Spinal cord (tissue), 10 donors: ENCODE data around the gene KIRREL3. TPM values are rescaled to one million over a fixed set of nuclear protein-coding genes. Genes with fewer than 3 reads are reported as not detected.

Experiments used
- DNase-seq, 6 donors: peaks; one replicate each; pipeline versions ENCODE4 v3.0.0 to v3.0.0-alpha.2; 2013 to 2015; ENCODE audit warnings: low spot score in 6 of 6, low read depth in 4 of 6
- H3K27ac ChIP-seq: one replicate; pipeline ENCODE4 v1.5.1; 2013; ENCODE audit warnings: low read depth, low read length, control low read depth
- H3K27me3 ChIP-seq: one replicate; pipeline ENCODE4 v1.6.1; 2013; ENCODE audit warnings: low read length; ENCODE audit not compliant: control insufficient read depth, insufficient read depth
- H3K36me3 ChIP-seq: one replicate; pipeline ENCODE4 v1.6.1; 2013; ENCODE audit warnings: low read length; ENCODE audit not compliant: control insufficient read depth, insufficient read depth
- H3K4me1 ChIP-seq: one replicate; pipeline ENCODE4 v1.6.1; 2013; ENCODE audit warnings: low read length; ENCODE audit not compliant: control insufficient read depth, insufficient read depth
- H3K4me3 ChIP-seq: one replicate; pipeline ENCODE4 v1.5.1; 2013; ENCODE audit warnings: low read depth, low read length, control low read depth
- H3K9me3 ChIP-seq: one replicate; pipeline ENCODE4 v1.6.1; 2013; ENCODE audit warnings: low read length; ENCODE audit not compliant: control insufficient read depth, insufficient read depth
- WGBS: methylation state at CpG from one replicate; pipeline ENCODE4 v1.1.5; 2013; ENCODE audit warnings: missing lambda C conversion rate; ENCODE audit not compliant: insufficient coverage; 5-methylcytosine and 5-hydroxymethylcytosine counted together
- polyA plus RNA-seq, 2 donors: library from polyadenylated mRNA; unstranded; fragments of 120-200 nt; gene quantifications; one replicate each; pipeline ENCODE4 v1.2.1, GENCODE V29; 2013; ENCODE audit not compliant: insufficient read length in 2 of 2
- total RNA-seq, 2 donors: library from RNA; depleted of rRNA in 1 of 2; stranded (reverse); fragments of 120-200 nt in 1 of 2; fragments of >200 nt in 1 of 2; gene quantifications; one replicate each; pipeline versions ENCODE4 v1.2.3 to v1.2.4, GENCODE V29; 2013 to 2014
- donor health status: healthy.

Gene KIRREL3
- total and polyA plus RNA-seq, 4 donors, result 10.0 to 58.1 (median 31.7) TPM

- Histone ChIP-seq H3K4me1 (peaks cover 18% of the 10 kb centered on the region), H3K27ac (no peak overlapping the region), H3K36me3 (peaks cover 61% of the 10 kb centered on the region), H3K4me3 (no peak overlapping the region), H3K9me3 (no peaks in the 10 kb centered on the region), H3K27me3 (no peaks in the 10 kb centered on the region)
- no peak for DNase-seq
- WGBS, result 93% methylated on average over 9 of the region's 10 CpGs
These were observed 554.0 kb downstream of the KIRREL3 start for GRCh38 chr11:126446581-126446980.

- Histone ChIP-seq H3K9me3 (no peaks in the 10 kb centered on the region), H3K27me3 (peaks cover 2% of the 10 kb centered on the region), H3K36me3 (peaks cover 54% of the 10 kb centered on the region), H3K4me1 (peaks cover 34% of the 10 kb centered on the region), H3K4me3 (no peak overlapping the region), H3K27ac (no peak overlapping the region)
- DNase-seq, result no peak
- WGBS, result 62% methylated on average over 6 of the region's 7 CpGs
These were observed 556.5 kb downstream of the KIRREL3 start for GRCh38 chr11:126444072-126444471.

GRCh38 chr11:126443120-126443519 lies 557.5 kb downstream of the KIRREL3 start:
- peaks cover 50% of the 10 kb centered on the region for H3K36me3 ChIP-seq
- peak in 3 of 6 donors; percentile 43 to 94 (median 81) for DNase-seq
- no peak overlapping the region for H3K4me3 ChIP-seq
- 25% methylated on average over 13 of the region's 13 CpGs for WGBS
- H3K27me3 ChIP-seq, result peaks cover 2% of the 10 kb centered on the region
- peaks cover 34% of the 10 kb centered on the region for H3K4me1 ChIP-seq
- no peaks in the 10 kb centered on the region for H3K9me3 ChIP-seq
- H3K27ac ChIP-seq, result peak overlapping the region; percentile 15

- WGBS, result 1% methylated on average over 14 of the region's 21 CpGs
- H3K27ac ChIP-seq, result no peak overlapping the region
- H3K9me3 ChIP-seq, result no peaks in the 10 kb centered on the region
These were observed 559.6 kb downstream of the KIRREL3 start for GRCh38 chr11:126440792-126441514.

GRCh38 chr11:126440276-126440675 lies 560.3 kb downstream of the KIRREL3 start:
- no peaks in the 10 kb centered on the region for H3K9me3 ChIP-seq
- H3K36me3 ChIP-seq, result peaks cover 55% of the 10 kb centered on the region
- peaks cover 34% of the 10 kb centered on the region for H3K4me1 ChIP-seq
- peaks cover 2% of the 10 kb centered on the region for H3K27me3 ChIP-seq
- no peak overlapping the region for H3K4me3 ChIP-seq
- H3K27ac ChIP-seq, result no peak overlapping the region
- DNase-seq, result no peak
- 76% methylated on average over 20 of the region's 22 CpGs for WGBS

More at GRCh38 chr11:126440792-126441514, 559.6 kb downstream of the KIRREL3 start:
- H3K4me1 ChIP-seq, result peaks cover 34% of the 10 kb centered on the region
- peaks cover 2% of the 10 kb centered on the region for H3K27me3 ChIP-seq
- DNase-seq, result peak in 5 of 6 donors; percentile 67 to 95 (median 71)
- peaks cover 53% of the 10 kb centered on the region for H3K36me3 ChIP-seq
- no peak overlapping the region for H3K4me3 ChIP-seq

- Histone ChIP-seq H3K27ac (no peak overlapping the region), H3K4me1 (peaks cover 42% of the 10 kb centered on the region), H3K27me3 (peaks cover 2% of the 10 kb centered on the region), H3K9me3 (no peaks in the 10 kb centered on the region), H3K4me3 (no peak overlapping the region), H3K36me3 (peaks cover 63% of the 10 kb centered on the region)
- no peak for DNase-seq
- WGBS, result 84% methylated on average over 2 of the region's 5 CpGs
These were observed 561.9 kb downstream of the KIRREL3 start for GRCh38 chr11:126438691-126439090.

DNA sequence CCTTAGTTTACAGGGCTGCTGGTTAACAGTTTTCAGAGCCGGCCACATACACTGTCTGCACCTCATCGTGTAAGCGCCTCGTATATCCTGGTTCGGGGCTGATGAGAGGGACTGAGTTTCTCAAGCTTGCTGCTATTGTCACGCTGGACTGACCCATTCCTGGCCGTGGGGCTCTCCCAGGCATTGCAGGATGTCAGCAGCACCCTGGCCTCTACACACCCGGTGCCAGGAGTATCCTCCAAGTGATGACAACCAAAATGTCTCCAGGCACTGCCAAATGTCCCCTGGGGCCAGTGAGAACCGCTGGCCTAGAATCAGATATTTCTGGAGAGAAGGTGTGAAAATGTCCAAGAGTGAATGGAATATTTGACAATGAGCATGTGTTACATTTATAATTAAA lies 562.3 kb downstream of the KIRREL3 start:
- 89% methylated on average over 8 of the region's 9 CpGs for WGBS
- peaks cover 41% of the 10 kb centered on the region for H3K4me1 ChIP-seq
- no peak for DNase-seq

DNA sequence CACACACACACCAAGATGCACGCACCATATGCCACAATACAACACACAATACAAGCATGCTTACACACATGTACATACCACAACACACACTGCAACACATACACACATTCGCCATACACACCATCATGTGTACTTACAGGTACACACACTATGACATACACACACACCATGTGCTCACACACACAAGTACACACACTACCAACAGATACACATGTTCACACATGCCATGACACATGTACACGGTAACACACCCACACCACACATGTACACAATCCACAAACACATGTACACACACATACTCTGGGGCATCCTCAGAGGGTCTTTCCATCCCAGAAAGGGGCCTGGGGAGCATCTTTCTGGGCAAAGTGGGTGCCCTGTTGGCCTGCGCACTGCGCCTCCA lies 562.8 kb downstream of the KIRREL3 start:
- Histone ChIP-seq H3K9me3 (no peaks in the 10 kb centered on the region), H3K27me3 (peaks cover 2% of the 10 kb centered on the region), H3K4me1 (peaks cover 39% of the 10 kb centered on the region), H3K27ac (no peak overlapping the region), H3K4me3 (no peak overlapping the region), H3K36me3 (peaks cover 56% of the 10 kb centered on the region)
- DNase-seq, result no peak
- WGBS, result 98% methylated on average over 5 of the region's 5 CpGs

More for the DNA sequence above, 562.3 kb downstream of the KIRREL3 start:
- Histone ChIP-seq H3K36me3 (peaks cover 59% of the 10 kb centered on the region), H3K27me3 (peaks cover 2% of the 10 kb centered on the region), H3K4me3 (no peak overlapping the region), H3K9me3 (no peaks in the 10 kb centered on the region), H3K27ac (no peak overlapping the region)

DNA sequence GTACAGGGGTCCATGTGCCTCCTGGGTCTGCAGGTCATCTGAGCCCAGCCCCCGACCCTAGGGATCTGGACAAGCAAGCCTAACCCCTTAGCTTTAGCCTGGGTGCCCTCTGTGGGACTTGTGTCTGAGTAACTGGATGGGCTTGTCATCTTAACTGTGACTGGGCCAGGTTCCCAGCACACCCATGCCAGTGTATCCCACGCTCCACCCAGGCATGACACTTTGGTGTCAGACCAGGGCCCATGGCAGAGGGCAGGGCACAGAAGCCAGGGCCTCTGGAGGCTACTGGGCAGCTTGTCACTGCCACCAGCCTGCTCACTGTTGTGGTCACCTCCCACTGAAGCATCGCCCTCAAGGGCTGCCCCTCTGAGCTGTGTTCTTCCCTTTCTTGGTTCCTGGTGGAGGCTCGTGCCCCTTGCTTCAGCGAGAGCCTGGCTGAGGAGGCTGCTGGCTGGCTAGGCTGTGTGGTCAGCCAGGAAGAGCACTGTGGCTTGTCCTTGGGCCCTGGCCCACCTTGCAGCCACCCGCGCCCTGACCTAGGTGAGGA lies 564.3 kb downstream of the KIRREL3 start:
- DNase-seq, result no peak
- Histone ChIP-seq H3K36me3 (peaks cover 61% of the 10 kb centered on the region), H3K4me1 (peaks cover 41% of the 10 kb centered on the region), H3K27me3 (peaks cover 2% of the 10 kb centered on the region), H3K27ac (no peak overlapping the region), H3K9me3 (no peaks in the 10 kb centered on the region), H3K4me3 (no peak overlapping the region)
- 93% methylated on average over 7 of the region's 7 CpGs for WGBS

DNA sequence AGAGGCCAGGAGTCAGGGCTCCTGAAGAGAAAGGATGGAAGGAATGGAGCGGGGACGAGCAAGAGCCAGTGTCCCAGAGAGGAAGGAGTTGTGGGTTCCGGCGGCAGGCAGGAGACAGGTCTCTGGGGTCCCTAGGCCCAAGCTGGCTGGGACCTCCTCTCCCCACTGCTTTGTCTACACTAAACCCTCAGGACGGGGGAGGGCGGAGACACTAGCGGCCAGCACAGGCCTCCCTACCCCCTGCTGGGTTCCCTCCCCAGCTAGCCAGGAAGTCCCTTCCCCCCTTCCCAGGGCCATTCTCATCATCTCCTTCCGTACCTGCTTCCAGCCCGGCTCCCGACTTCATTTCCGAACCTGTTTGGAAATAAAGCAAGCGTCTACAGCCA lies 565.6 kb downstream of the KIRREL3 start:
- Histone ChIP-seq H3K4me1 (peaks cover 30% of the 10 kb centered on the region), H3K9me3 (no peaks in the 10 kb centered on the region)
- DNase-seq, result no peak

More for the DNA sequence above, 565.6 kb downstream of the KIRREL3 start:
- no peak overlapping the region for H3K27ac ChIP-seq
- no peak overlapping the region for H3K4me3 ChIP-seq
- peaks cover 59% of the 10 kb centered on the region for H3K36me3 ChIP-seq
- 75% methylated on average over 7 of the region's 12 CpGs for WGBS
- H3K27me3 ChIP-seq, result no peaks in the 10 kb centered on the region
